Measurements from ENCODE around the gene ENTPD5.

DNA sequence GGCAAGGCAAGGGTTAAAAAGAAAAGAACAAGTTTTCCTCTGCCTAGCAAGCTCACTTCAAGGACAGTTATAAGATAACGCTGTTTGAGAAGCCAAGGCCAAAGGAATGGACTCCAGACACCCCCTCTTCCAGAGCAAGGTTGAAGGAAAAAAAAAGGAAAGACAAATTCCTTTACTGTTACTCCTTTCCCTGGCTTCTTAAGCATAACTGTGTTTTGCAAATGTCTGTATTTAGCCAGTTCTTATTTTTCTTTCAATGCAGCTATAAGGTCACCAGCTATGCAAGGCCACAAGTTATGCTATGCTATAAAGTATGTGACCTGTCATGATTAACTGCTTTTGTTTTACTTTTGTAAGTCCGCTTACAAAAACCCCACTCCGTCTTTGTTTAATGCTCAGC lies 105.8 kb downstream of the ENTPD5 start:
- TF ChIP-seq, protein P1, sequence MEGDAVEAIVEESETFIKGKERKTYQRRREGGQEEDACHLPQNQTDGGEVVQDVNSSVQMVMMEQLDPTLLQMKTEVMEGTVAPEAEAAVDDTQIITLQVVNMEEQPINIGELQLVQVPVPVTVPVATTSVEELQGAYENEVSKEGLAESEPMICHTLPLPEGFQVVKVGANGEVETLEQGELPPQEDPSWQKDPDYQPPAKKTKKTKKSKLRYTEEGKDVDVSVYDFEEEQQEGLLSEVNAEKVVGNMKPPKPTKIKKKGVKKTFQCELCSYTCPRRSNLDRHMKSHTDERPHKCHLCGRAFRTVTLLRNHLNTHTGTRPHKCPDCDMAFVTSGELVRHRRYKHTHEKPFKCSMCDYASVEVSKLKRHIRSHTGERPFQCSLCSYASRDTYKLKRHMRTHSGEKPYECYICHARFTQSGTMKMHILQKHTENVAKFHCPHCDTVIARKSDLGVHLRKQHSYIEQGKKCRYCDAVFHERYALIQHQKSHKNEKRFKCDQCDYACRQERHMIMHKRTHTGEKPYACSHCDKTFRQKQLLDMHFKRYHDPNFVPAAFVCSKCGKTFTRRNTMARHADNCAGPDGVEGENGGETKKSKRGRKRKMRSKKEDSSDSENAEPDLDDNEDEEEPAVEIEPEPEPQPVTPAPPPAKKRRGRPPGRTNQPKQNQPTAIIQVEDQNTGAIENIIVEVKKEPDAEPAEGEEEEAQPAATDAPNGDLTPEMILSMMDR (conservative IDR thresholded peaks at IDR 0.05; ENCODE audit: low read length) = no peak
- TF ChIP-seq EZH2phosphoT487 (IDR thresholded peaks at IDR 0.05; ENCODE audit: borderline replicate concordance, low read depth, low read length) = no peak

Data from OCI-LY7 (cell line).